ENCODE data around the gene DDX4.

DNA sequence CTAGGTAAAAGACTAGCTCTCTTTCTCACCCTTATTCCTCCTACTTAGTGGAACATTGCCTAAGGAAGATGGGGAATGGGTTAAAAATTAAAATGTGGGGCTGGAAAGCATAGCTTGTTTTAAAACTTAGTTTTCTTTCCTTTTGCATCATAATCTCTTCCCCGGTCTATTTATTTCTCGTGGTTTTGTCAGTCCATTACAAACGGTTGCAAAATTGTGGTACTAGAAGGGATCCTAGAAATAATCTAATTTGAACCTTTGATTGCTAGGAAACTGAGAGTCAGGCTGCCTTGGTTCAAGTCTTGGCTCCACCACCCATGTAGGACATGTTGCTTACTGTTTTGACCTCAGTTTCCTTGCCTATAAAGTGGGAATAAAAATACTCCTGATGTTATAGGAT is 114.6 kb downstream of the DDX4 start:
- TF ChIP-seq, protein P1, sequence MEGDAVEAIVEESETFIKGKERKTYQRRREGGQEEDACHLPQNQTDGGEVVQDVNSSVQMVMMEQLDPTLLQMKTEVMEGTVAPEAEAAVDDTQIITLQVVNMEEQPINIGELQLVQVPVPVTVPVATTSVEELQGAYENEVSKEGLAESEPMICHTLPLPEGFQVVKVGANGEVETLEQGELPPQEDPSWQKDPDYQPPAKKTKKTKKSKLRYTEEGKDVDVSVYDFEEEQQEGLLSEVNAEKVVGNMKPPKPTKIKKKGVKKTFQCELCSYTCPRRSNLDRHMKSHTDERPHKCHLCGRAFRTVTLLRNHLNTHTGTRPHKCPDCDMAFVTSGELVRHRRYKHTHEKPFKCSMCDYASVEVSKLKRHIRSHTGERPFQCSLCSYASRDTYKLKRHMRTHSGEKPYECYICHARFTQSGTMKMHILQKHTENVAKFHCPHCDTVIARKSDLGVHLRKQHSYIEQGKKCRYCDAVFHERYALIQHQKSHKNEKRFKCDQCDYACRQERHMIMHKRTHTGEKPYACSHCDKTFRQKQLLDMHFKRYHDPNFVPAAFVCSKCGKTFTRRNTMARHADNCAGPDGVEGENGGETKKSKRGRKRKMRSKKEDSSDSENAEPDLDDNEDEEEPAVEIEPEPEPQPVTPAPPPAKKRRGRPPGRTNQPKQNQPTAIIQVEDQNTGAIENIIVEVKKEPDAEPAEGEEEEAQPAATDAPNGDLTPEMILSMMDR (conservative IDR thresholded peaks at IDR 0.05 in 1 of 2, IDR thresholded peaks at IDR 0.05 in 1 of 2; ENCODE audit: low read depth in 1 of 2, low read length in 2 of 2), result no peak
- TF ChIP-seq EZH2 (IDR thresholded peaks at IDR 0.05; ENCODE audit: low read length, missing control alignments), result no peak

Data from fibroblast of lung (primary cell).